C4-2B (cell line): ENCODE data around the gene FAT4.

Source experiments
- H3K27ac ChIP-seq: fragments of 450-650 bp; 2 replicates; pipeline ENCODE4 v1.5.1; 2017
- ZFX ChIP-seq: fragments of 450-650 bp; IDR thresholded peaks from 2 replicates; pipeline ENCODE4 v1.6.1; 2017
- TF ChIP-seq, protein P1 (sequence below): fragments of 450-650 bp; conservative IDR thresholded peaks from 2 replicates; pipeline ENCODE4 v1.5.1; 2017; ENCODE audit warnings: mild to moderate bottlenecking

Gene FAT4

GRCh38 chr4:125355791-125356190 is 41.0 kb downstream of the FAT4 start:
- H3K27ac ChIP-seq = no peak overlapping the region
- no peak for TF ChIP-seq ZFX

DNA sequence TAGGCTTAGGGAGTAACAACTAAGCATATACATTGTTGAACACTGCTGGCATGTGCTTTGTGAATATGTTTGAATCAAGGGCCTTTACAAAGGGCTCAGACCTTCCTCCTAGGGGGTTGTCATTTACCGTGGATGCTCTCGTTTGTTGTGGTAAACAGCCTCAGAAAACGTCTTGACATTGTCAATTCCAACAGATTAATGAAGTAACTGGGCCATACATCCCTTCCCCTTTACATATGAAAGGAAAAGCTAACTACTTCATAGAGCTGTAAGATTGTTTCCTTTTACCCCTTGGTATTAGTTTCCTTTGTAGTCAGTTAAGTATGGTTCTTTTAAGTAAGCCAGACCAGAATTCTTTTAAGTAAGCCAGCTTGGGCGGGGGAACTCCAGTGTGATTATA is 42.9 kb downstream of the FAT4 start:
- no peak overlapping the region for H3K27ac ChIP-seq
- TF ChIP-seq ZFX = no peak
- TF ChIP-seq, protein P1, sequence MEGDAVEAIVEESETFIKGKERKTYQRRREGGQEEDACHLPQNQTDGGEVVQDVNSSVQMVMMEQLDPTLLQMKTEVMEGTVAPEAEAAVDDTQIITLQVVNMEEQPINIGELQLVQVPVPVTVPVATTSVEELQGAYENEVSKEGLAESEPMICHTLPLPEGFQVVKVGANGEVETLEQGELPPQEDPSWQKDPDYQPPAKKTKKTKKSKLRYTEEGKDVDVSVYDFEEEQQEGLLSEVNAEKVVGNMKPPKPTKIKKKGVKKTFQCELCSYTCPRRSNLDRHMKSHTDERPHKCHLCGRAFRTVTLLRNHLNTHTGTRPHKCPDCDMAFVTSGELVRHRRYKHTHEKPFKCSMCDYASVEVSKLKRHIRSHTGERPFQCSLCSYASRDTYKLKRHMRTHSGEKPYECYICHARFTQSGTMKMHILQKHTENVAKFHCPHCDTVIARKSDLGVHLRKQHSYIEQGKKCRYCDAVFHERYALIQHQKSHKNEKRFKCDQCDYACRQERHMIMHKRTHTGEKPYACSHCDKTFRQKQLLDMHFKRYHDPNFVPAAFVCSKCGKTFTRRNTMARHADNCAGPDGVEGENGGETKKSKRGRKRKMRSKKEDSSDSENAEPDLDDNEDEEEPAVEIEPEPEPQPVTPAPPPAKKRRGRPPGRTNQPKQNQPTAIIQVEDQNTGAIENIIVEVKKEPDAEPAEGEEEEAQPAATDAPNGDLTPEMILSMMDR = no peak

DNA sequence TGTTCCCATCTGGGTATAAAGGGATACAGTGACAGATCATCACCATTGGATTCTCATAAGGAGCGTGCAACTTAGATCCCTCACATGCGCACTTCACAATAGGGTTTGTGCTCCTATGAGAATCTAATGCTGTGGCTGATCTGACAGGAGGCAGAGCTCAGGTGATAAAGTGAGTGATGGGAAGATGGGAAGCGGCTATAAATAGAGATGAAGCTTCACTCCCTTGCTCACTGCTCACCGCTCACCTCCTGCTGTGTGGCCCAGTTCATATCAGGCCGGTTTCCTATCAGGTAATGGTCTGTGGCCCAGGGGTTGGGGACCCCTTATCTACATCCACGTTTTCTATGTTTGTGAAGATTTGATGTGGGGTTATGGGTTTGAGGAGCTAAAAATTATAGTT is 43.7 kb downstream of the FAT4 start:
- no peak overlapping the region for H3K27ac ChIP-seq

DNA sequence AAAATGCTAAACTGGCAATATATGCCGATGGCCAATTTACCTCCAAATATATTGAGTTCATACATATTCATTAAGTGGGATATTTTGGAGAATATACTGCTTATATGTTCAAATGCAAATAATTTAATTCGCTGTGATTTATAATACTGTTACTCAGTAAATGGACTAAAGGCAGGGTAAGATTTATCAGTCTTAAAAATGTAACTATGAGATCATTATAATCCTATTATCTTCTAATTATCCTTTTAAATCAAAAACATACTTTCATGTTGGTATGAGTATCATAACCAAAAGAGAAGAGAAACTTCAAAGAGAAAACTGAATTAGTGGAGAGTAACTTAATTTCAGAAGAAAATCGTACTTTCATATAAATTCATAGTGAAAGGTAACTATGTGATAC is 44.6 kb downstream of the FAT4 start:
- TF ChIP-seq ZFX = no peak
- TF ChIP-seq, protein P1 = no peak
- H3K27ac ChIP-seq = no peak overlapping the region

More for the DNA sequence above, 43.7 kb downstream of the FAT4 start:
- no peak for TF ChIP-seq ZFX
- TF ChIP-seq, protein P1 = no peak

- no peak for TF ChIP-seq ZFX
- TF ChIP-seq, protein P1 = no peak
- H3K27ac ChIP-seq = no peak overlapping the region
These were observed 45.3 kb downstream of the FAT4 start for GRCh38 chr4:125359960-125360634.

DNA sequence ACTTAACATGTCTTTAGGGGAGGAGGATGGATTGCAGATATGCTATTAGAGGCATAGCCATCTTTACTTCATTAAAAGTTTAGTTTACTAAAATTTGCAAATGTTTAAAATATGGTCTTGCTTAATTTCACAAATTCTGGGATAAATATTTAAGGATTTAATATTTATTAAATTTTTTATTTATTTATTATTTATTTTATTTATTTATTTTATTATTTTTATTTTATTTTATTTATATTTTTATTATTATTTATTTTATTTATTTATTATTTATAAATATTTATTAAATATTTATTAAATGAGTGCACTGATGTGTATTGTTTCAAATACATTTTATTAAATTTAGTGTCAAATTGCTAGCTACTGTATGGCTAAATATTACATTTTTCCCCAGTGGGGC is 46.0 kb downstream of the FAT4 start:
- H3K27ac ChIP-seq = no peak overlapping the region
- TF ChIP-seq ZFX = no peak
- TF ChIP-seq, protein P1 = no peak
